LNCAP (cell line): Measurements from ENCODE around the gene STK11IP.

Experiments used
- TF ChIP-seq, protein P1 (sequence below): fragments of 450-650 bp; IDR thresholded peaks from 2 replicates; pipeline ENCODE4 v1.5.1; 2017; ENCODE audit warnings: mild to moderate bottlenecking

The STK11IP gene

GRCh38 chr2:219627103-219628100 lies 29.7 kb downstream of the STK11IP start, which contains the start of gene SLC4A3:
TSS of gene SLC4A3 (plus strand) at chr2:219627630. CDS start at chr2:219627993, 363 bp downstream.
- TF ChIP-seq, protein P1, sequence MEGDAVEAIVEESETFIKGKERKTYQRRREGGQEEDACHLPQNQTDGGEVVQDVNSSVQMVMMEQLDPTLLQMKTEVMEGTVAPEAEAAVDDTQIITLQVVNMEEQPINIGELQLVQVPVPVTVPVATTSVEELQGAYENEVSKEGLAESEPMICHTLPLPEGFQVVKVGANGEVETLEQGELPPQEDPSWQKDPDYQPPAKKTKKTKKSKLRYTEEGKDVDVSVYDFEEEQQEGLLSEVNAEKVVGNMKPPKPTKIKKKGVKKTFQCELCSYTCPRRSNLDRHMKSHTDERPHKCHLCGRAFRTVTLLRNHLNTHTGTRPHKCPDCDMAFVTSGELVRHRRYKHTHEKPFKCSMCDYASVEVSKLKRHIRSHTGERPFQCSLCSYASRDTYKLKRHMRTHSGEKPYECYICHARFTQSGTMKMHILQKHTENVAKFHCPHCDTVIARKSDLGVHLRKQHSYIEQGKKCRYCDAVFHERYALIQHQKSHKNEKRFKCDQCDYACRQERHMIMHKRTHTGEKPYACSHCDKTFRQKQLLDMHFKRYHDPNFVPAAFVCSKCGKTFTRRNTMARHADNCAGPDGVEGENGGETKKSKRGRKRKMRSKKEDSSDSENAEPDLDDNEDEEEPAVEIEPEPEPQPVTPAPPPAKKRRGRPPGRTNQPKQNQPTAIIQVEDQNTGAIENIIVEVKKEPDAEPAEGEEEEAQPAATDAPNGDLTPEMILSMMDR = 0 out of 2 replicates have a peak, but pooled peaks have one; percentile 18

DNA sequence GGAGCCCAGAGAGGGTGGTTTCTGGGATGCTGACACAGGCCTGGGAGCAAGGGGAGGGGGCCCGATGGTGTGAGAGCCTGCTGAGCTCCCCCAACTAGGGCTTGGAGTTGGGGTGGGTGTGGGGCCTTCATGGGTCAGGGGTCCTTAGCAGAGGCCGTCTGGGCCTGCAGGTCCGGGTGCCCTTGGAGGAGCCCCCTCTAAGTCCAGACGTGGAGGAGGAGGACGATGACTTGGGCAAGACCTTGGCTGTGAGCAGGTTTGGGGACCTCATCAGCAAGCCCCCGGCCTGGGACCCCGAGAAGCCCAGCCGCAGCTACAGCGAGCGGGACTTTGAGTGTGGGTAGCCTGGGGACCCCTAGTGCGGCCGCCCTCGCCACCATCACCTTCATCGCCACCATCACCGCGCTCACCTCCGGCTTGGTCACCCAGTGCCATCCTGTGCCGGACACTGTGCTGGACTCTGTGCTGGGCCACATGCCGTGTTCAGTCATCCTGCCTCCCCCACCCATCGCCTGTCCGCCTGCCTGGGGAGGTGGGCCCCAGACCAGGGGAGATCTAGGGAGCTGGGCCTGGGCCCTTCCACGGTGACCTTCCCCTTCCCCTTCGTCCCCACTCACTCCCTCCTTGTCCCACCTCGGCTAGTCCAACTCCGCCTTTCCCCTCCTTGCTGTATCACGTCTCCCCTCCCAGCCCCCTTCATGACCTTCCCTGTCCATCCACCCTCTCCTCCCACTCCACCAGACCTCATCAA lies 30.8 kb downstream of the STK11IP start:
- TF ChIP-seq, protein P1 = no peak

DNA sequence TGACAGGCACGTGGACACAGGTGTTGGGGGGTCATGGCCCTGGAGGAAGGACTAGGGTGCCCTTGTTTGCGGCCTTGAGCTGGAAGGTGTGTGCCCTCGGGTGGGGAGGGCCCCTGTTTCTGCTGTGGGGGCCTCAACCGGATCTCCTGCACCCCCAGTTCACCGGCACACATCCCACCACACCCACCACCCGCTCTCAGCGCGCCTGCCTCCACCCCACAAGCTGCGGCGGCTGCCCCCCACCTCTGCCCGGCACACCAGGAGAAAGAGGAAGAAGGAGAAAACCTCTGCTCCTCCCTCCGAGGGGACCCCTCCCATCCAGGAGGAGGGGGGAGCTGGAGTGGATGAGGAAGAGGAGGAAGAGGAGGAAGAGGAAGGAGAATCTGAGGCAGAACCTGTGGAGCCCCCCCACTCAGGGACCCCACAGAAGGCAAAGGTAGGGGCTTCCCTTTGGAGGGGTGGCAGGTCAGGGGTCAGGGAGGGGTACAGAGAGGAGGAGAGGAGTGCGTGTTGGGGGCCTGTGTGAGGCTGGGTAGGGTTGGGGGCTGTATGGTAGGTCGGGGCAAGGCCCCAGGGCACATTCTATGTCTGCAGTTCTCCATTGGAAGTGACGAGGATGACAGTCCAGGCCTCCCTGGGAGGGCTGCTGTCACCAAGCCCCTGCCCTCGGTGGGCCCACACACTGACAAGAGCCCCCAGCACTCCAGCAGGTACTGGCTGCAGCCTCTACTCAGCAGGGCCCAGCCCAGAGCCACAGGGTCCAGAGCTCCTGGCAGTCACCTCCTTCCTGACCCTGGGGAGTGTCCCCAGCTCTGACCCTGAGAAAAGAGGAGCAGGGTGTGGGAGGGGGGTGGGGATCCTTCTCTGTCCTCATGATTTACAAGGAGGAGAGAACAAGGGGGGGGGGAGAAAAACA lies 31.6 kb downstream of the STK11IP start:
- TF ChIP-seq, protein P1 = no peak

DNA sequence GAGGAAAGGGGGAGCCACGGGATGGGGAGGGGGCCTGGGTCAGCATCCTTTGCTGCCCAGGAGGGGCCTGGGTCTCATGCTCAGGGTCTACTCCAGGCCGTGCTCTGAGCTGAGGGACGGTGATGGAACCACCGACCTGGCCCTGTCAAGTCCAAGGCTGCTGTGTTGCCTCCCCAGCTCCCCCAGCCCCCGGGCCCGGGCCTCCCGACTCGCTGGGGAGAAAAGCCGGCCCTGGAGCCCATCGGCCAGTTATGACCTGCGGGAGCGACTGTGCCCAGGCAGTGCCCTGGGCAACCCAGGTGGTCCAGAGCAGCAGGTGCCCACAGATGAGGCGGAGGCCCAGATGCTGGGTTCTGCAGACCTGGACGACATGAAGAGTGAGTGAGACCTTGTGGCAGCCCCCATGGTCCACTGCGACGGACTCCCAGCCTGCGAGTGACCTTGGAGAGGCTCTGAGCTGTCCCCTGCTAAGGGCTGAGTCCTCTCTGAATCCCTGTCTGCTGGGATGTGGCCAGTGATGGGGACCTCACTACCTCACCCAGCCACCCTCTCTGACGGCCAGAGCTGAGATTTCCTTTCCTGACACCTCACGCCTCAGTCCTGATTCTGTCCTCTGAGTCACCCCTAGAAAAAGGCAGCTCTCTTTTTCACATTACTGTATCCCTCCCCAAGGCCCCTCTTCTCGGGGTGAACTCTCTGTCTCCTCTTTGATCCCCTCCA lies 32.5 kb downstream of the STK11IP start:
- TF ChIP-seq, protein P1 = no peak

GRCh38 chr2:219630770-219631405 lies 33.2 kb downstream of the STK11IP start:
- TF ChIP-seq, protein P1 = no peak

DNA sequence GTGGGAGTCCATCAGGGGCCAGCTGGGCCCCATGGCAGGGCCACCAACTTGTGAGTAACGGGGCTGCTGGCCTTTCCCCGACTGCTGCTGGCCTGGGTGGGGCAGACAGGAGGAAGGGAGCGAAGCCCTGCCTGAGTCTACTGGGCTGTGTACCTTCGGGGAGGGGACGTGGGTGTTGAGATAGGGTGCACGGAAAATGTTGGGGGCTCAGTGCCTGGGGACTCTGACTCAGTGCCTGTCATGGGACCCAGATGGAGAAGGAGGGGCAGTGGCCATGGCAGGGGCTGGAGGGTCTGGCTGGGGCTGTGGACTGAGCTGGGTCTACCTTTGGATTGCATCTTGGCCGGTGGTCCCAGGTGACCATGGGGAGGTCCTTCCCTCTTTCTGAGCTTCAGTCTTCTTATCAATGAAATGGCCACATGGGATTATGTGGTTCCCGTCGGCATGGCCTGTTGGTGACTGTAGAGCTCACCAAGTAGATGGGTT lies 33.8 kb downstream of the STK11IP start:
- TF ChIP-seq, protein P1 = no peak
